ENCODE data around the gene SERPINB6.
"Not testable (repeated sequence)": the region's sequence is repeated elsewhere in the genome, so short reads cannot be mapped to it uniquely, and the experiment has no call there.

SERPINB6 gene

DNA sequence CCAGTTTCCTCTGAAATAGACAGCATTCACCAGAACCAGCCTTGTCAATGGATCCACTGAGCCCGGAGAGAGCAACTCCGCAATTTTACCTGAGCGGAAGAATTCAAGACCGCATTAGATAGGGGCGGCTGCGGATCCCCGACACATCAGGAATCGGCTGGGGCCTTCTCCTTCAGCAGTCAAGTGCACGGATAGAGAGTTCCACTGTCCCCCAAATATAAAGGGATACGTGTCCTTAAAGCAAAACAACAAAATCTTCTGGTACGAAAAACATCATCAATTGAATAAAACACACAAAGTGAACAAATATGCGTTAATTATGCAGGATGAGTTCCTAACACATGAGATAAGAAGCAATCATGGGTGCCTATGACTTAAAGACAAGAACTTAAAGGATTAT, 18.3 kb downstream of the SERPINB6 start:
- DNase-seq: no peak

DNA sequence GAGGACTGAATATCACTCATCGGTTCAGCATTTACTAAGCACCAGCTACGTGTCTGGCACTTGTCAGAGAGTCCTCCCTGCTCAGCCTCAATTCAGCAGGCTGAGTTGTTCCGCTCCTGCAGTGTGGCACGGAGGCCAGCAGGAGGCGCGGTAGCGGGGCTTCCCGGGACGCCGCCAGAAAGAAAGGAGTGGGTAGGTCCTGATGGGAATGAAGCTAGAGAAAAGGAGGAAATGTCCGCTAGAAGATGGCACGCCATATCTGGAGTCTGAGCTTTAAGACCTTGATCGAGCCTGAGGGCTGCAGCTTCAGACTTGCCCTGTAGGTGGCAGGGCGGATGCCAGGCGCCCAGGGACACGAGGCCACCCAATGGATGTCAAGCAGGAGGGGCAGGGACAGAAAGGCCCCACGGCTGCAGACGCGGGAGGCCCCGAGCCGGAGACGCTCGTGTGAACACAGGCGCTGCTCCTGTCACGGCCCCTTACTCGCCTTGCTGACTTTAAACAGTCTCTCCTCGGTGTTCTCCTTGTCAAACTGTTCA, 18.7 kb downstream of the SERPINB6 start:
- DNase-seq: no peak

DNA sequence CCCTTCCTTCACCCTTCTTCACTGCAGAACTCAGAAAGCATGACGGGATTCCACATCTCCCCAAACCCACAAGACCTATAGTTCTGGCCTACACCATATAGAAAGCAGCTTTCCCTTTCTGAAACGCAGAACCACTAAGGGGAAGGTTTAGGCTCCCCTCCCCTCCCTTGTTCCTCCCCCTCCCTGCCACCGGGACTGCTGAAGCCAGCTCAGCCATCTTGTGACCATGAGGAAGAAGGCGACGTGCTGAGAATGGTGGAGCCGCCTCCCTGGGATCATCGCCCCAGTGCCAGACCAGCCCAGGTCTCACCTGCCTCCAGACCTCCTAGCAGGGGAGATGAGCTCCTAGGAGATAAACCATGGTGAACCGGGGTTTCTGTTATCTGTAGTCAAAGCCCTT, 19.6 kb downstream of the SERPINB6 start:
- DNase-seq: no peak

DNA sequence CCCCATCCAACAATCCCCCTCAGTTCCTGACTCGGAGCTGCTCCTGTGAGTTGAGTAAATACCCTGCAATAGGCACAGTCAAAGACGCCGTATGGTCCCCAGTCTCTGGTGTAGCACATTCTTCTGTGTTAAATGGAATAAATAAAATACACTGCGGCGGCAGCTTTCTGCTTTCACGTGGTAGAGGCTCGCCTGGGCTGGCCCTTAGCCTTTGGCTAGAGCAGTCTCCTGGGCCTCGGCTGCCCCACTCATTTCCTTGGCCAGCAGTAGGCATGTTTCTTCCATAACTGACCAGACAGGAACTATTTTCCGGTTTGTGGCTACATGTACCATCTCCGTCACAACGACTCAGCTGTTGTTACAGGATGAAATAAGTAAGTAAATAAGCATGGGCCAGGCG, 20.7 kb downstream of the SERPINB6 start:
- DNase-seq: no peak

DNA sequence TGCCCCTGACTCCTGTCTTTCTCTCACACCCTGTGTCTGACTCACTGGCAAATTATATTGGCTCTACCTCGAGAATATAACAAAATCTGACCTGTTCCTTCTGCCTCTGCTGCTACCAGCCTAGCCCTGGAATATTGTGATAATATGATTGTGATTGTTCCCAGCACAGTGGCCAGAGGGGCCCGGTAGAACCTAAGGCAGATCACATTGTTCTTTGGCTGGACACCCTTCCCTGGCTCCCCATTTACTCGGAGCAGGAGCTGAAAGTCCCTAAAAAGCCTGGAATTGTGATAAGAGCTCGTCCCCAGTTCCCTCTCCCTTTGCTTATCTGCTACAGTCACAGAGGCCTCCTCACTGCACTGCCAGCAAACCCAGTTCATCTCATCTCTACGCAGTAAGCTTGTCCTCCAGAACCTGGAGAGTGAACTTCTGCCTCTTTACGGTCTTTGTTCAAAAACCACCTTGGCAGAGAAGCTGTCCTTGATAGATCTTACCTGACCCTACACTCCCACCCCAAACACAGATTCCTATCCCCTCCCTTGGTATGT, 21.8 kb downstream of the SERPINB6 start:
- no peak for DNase-seq

DNA sequence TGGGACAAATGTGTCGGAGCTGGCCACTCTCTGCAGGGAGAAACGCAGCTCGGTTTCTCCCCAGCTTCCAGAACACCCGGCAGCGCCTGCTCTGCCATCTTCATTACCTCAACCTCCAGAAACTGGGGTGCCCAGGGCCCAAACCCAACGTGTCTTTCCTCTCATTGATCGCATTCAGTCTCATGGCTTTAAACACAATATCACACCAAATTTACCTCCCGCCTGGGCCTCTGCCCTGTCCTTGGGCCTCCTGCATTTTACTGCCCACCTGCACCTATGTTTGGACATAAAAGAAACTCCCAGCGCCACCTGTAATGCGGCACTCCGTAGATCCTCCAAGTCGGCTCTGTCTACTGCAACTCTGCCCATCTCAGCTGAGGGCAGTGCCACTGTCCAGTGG, 22.2 kb downstream of the SERPINB6 start:
- no peak for DNase-seq

DNA sequence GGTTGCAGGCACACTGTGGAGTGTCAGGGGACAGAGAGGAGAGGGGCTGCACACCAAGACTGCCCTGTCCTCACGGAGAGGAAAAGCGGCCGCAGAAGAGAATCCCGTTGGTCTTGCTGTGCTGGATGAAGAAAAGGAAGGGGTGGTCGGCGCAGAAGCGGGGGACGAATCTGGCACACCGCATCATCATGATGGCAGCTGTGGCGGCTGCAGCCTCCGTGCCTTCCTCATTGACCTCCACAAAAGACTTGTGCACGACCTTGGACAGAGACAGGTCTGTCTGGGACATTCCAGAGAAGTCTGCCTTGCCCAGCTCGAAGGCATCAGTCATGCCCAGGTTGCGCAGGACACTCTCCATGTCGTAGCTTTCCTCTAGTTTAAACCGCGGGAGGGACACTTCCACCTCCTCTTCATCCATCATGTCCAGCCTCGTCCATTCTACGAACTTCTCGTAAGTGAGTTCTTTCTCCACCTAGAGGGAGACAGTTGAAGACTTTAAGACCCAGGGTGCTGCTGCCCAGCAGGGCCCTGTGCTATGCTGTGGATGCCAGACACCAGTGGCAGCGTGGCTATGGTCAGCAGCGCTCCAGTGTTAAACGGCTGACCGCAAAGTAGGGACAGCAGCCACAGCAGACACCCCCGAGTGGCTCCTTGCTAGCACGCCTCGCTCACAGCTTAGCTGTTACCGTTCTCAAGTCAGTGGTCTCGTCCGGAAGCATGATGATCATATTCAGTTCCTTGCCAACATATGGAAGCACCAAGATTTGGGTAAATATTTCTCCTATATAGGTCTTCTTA, 22.9 kb downstream of the SERPINB6 start:
- no peak for DNase-seq

DNA sequence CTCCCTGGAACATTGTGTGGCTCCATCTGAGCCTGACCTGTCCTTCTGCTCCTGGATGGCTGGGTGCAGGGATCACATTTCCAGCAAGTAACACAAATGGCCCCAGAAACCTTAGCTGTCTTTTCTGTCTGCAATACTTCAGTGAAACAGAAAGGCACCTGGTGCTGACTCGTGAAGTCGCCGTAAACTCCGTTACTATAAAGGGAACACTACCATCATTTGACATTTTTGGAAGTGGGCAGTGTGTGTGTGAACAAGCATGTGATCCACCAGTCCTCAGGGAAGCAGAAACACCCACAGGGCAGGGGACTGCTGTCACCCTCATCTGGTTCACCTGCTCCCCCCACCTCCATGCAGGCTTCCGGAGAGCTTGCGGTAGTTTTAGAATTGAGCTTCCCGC, 23.9 kb downstream of the SERPINB6 start:
- DNase-seq: no peak

DNA sequence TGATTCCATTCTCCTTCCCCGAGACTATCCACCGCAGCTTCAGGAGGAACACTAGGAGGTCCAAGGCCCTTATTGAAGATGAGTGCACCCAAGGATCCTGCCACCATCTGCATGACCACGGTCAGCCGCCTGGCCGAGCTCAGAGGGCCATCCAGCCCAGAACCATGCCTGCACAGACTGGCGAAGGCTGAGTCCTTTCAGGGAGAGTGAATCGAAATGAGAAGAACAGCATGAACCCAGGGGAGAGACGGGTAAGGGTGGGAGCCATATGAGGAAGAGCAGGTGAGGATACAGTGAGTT, 26.3 kb downstream of the SERPINB6 start:
- no peak for DNase-seq

DNA sequence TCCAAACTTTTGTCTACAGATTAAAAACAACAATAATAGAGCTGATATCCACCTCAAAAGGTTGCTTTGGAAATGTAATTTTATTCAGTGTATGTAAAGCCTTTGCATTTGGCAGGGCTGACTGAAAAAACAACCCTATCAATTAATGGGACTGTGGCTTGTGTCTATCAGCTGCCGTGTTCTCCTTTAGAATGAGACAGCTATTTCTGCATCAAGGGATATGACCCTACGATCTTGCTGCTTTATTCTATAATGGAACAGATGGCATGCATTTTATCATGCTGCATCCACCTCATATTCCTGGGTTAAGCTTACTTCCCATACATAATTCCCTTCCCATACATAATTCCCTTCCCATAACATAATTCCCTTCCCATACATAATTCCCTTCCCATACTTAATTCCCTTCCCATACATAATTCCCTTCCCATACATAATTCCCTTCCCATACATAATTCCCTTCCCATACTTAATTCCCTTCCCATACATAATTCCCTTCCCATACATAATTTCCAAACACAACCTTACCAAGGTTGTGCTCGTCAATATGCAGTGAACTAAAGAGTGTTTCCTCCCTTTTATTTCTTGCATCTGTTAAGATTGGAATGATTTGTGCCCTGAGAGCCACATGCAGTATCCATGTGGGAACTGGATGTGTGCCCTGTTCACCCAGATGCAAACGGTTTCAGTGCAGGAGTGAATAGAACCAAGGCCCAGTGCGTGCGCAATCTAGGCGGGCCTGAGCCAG, 26.8 kb downstream of the SERPINB6 start:
- DNase-seq: no peak

DNA sequence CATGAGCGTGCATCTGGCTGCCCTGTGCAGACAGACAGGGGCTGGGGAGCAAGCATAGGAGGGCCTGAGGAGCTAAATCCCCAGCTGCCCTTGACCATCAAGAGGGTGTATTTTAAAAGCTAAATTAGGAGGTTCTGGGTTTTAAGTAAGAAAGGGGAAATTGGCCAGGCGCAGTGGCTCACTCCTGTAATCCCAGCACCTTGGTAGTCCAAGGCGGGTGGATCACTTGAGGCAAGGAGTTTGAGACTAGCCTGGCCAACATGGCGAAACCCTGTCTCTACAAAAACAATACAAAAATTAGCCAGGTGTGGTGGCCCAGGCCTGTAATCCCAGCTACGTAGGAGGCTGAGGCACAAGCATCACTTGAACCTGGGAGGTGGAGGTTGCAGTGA, 27.8 kb downstream of the SERPINB6 start:
- no peak for DNase-seq

DNA sequence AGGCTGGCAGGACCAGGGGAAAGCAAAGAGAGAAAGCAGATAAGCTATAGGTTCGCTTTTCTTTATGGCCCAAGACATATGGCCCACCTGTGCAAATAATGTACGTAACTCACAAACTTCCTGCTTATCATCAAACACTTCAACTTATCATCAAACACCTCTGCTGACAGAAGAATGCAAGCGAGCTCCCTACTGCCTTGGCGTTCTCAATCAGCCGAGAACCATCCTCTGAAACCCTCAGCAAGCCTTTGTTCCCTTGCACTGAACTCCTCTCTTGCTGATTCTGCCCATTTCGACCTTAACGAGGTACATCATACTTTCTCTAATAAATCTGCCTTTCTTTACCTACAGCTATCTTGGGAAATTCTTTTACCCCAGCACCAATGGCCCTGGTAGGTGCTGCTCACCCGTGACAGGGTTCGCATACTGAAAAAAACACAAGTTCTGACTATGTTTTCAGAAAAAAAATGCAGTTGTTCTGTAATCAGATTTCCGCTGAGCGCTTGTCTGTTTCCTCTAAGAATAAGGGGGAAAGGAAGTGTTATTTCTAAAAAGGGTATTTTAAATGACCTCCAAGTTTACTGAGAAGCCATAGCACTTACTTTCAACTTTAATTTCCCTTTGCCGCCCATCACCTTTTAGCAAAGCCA, 28.3 kb downstream of the SERPINB6 start:
- DNase-seq: no peak

DNA sequence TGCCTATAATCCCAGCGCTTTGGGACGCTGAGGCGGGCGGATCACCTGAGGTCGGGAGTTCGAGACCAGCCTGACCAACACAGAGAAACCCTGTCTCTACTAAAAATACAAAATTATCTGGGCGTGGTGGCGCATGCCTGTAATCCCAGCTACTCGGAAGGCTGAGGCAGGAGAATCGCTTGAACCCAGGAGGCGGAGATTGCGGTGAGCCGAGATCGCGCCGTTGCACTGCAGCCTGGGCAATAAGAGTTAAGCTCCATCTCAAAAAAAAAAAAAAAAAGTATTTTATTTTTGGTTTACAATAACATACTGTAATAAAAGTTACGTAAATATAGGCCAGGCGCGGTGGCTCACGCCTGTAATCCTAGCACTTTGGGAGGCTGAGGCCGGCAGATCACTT, 29.3 kb downstream of the SERPINB6 start:
- not testable (repeated sequence) for DNase-seq

DNA sequence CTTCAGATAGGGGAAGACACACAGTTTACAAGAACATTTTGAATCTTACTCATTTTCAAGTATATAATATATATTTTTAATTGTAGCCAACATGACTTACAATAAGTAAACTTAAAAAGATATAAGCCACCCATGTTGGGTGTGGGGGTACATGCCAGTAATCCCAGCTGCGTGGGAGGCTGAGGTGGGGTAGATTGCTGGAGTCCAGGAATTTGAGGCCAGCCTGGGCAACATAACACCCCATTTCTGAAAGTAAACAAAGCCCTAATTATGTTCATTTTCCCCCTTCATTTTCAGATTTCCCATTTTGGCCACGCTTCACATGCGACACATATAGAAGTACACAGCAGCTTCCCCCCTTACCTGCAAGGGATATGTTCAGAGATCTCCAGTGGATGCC, 30.5 kb downstream of the SERPINB6 start:
- DNase-seq: no peak

DNA sequence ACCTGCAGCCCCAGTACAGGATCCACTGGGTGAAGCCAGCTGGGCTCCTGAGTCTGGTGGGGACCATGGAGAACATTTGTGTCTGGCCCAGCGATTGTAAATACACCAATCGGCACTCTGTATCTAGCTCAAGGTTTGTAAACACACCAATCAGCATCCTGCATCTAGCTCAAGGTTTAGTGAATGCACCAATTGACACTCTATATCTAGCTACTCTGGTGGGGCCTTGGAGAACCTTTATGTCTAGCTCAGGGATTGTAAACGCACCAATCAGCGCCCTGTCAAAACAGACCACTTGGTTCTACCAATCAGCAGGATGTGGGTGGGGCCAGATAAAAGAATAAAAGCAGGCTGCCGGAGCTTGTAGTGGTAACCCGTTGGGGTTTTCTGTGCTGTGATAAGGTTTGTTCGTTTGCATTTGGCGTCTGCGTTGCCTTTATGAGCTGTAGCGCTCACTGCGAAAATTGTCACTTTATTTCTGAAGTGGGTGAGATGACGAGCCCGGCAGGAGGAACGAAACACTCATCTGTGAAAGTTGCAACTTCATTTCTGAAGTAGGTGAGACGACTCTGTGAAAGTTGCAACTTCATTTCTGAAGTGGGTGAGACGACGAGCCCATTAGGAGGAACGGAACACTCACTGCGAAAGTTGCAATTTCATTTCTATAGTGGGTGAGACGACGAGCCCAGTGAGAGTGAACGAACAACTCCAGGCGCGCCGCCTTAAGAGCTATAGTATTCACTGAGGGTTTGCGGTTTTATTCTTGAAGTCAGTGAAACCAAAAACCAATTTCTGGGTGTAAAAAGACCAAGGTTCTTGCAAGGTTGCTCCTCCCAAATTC, 31.1 kb downstream of the SERPINB6 start:
- DNase-seq: no peak

DNA sequence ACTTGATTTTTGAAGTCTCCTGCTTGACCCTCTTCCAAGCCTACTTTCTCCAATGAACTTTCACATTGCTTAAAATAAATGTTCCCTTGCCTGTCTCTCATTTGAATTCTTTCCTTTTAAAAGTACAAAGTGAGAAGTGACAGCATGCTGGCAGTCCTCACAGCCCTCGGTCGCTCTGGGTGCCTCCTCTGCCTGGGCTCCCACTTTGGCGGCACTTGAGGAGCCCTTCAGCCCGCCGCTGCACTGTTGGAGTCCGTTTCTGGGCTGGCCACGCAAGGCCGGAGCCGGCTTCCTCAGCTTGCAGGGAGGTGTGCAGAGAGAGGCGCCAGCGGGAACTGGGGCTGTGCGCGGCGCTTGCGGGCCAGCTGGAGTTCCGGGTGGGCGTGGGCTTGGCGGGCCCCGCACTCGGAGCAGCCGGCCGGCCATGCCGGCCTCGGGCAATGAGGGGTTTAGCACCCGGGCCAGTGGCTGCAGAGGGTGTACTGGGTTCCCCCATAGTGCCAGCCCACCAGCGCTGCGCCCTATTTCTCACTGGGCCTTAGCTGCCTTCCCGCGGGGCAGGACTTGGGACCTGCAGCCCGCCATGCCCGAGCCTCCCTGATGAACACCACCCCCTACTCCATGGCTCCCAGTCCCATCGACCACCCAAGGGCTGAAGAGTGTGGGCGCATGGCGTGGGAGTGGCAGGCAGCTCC, 31.9 kb downstream of the SERPINB6 start:
- no peak for DNase-seq

DNA sequence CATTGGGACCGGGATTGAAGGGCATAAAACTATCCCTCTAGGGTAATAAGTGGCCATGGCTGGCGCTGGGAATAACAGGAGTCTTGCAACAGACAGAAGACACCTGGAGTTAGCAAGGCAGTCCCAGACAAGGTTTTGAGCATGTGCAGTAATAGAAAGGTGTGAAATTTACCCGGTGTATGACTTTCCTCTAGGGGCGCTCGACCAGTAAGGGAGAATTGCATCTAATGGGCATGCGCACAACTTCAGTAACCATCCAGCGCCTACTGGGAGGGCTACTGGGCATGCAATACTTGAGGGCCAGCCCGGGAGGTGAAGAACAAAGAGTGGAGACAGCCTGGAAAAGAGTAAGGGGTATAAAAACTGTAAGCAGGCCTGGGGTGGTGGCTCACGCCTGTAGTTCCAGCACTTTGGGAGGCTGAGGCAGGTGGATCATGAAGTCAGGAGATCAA, 32.7 kb downstream of the SERPINB6 start:
- no peak for DNase-seq

DNA sequence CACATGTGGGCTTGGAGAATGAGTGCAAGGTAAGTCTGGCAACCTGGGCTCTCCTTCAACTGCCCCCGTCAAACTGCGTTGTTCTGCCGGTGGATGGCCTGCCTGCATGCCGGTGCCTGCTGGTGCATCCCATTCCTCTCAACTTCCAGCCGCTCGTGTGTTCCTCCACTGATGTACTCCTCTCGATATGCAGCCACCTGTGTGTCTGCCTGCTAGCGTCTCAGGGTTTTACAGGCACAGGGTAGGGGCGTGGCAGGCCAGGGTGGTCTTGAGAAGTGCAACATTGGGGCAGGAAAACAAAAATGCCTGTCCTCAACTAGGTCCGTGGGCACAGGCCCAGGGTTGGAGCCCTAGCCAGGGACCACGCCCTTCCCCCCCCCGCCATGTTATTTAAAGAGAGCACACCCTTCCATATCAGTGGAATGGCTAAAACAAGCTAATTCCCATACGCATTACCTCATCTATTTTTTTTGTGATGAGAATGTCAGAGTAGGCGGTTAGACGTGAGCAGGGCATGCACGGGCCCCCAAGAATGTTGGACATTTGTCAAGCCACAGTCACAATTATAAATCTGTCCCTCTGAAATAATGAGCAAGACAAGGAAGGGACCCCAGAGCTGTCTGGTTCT, 33.2 kb downstream of the SERPINB6 start:
- DNase-seq: no peak

DNA sequence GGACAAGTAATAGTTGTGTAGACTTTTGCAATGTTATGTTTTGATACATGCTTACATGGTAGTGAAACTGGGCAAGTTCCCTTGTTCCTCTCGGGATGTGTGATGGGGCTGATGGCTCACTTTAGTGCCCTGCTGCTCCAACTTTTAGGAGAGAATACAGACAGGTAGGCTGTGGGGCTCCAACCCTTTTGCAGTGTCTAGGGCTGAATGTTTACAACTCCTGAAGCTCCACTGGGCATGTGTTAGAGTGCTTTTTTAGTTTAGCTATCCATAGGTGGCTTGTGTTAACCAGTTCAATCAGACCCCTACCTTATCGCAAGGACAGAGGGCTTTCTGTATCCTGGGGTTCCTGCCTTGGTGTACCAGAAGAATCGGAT, 33.8 kb downstream of the SERPINB6 start:
- no peak for DNase-seq

DNA sequence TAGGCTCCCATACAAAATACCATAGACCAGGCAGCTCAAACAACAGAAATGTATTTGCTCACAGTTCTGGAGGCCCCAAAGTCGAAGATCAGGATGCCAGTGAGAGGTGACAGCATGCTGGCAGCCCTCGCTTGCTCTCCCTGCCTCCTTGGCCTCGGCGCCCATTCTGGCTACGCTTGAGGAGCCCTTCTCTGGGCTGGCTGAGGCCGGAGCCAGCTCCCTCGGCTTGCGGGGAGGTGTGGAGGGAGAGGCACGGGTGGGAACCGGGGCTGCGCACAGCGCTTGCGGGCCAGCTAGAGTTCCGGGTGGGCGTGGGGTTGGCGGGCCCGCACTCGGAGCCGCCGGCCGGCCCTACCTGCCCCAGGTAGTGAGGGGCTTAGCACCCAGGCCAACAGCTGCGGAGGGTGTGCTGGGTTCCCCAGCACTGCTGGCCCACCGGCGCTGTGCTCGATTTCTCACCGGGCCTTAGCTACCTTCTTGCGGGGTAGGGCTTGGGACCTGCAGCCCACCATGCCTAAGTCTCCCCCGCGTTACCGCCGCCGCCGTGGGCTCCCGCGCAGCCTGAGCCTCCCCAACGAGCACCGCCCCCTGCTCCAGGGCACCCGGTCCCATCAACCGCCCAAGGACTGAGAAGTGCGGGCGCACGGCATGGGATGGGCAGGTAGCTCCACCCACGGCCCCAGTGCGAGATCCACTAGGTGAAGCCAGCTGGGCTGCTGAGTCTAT, 35.6 kb downstream of the SERPINB6 start:
- no peak for DNase-seq

DNA sequence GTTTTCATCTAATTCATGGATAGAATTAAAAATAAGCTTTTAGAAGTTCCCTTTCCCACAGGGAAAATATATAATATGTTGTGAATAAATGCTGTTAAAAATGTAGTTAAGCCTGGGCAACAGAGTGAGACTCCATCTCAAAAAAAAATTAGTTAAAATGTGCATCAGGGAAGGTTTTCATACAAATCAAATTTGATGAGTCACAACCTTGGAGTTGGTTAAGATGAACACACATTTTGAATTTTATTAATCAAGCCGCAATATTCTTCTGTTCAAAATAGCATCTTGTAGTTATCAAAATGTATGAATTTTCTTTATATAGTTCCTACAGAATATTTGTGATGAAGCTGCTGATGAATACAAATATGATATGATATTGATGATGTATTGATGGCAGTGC, 37.3 kb downstream of the SERPINB6 start:
- no peak for DNase-seq

Measured in T1000 (cell line).